ENCODE measurements around the gene DNASE1. TPM values are rescaled to one million over a fixed set of nuclear protein-coding genes. Genes with fewer than 3 reads are reported as not detected.
A peak's percentile ranks its signal among the peaks of the same experiment; 100 is the strongest.

DNASE1 gene
- total and polyA plus RNA-seq, 9 of the 15 experiments (the other 6 are each of a cell fraction or from before 2014, with no cell fraction given): 0.53 to 10.1 (median 5.9) TPM

GRCh38 chr16:3641801-3642396, 12.6 kb upstream of the DNASE1 start:
- in situ Hi-C loops (cut with MboI): no loop called here
- DNase-seq (ENCODE audit: extremely low read depth in 1 of 4, low spot score in 3 of 4) (peak in 2 of 4 experiments; percentile 4 to 5), FAIRE-seq (no peak), ATAC-seq (no peak)
- TF ChIP-seq THRB (CRISPR knock-in tag; conservative IDR thresholded peaks at IDR 0.05) (no peak), ZNF253 (CRISPR knock-in tag; conservative IDR thresholded peaks at IDR 0.05) (no peak), ZNF609 (CRISPR knock-in tag; IDR thresholded peaks at IDR 0.05; ENCODE audit: borderline replicate concordance) (no peak)
- no peaks in the 10 kb centered on the region for H3K27me3 ChIP-seq (ENCODE audit: control insufficient read depth in 2 of 2, insufficient read depth in 2 of 2, low read length in 2 of 2)
- H3K4me2 ChIP-seq (ENCODE audit: insufficient read depth, low read length): no peak overlapping the region
- no peak overlapping the region for H3K4me3 ChIP-seq
- no peaks in the 10 kb centered on the region for H3K9me1 ChIP-seq (ENCODE audit: control insufficient read depth, insufficient read depth, low read length)
- no TSS peak for BruUV-seq (replicated peaks)
- peaks cover 41 to 50% of the 10 kb centered on the region in 2 experiments for H3K4me1 ChIP-seq (replicated peaks in 1 of 2; ENCODE audit: control insufficient read depth in 2 of 2, insufficient read depth in 2 of 2, low read length in 2 of 2)
- no peaks in the 10 kb centered on the region for H3K36me3 ChIP-seq (ENCODE audit: control insufficient read depth, insufficient read depth, low read length)
- H3K9ac ChIP-seq (ENCODE audit: insufficient read depth in 1 of 2, low read depth in 2 of 2, low read length in 2 of 2): peak overlapping the region in 1 of 2 experiments; percentile 82; a peak in 2 of 4 replicates
- ChIA-PET CTCF (ENCODE audit: low intra/inter-chr PET ratio) (no interaction called here), POLR2A (no interaction called here)
- no peaks in the 10 kb centered on the region for H3K9me3 ChIP-seq (replicated peaks; ENCODE audit: control insufficient read depth, insufficient read depth, low read depth, low read length)
- H3K27ac ChIP-seq (ENCODE audit: extremely low read depth, low read depth, low read length): no peak overlapping the region
- H4K20me1 ChIP-seq (replicated peaks; ENCODE audit: control insufficient read depth, insufficient read depth, low read length): no peaks in the 10 kb centered on the region
- 47% methylated on average over 8 of the region's 9 CpGs for WGBS (ENCODE audit: insufficient coverage, low coverage, missing lambda C conversion rate)
- H2AFZ ChIP-seq (ENCODE audit: low read depth, low read length): no peak overlapping the region
- intact Hi-C loops (cut with micrococcal nuclease): no loop called here
- H3K79me2 ChIP-seq (ENCODE audit: control insufficient read depth, insufficient read depth, low read length): no peaks in the 10 kb centered on the region
